ENCODE data around the gene CYP4F22. TPM values are rescaled to one million over a fixed set of nuclear protein-coding genes. Genes with fewer than 3 reads are reported as not detected.
"Not testable (repeated sequence)": the region's sequence is repeated elsewhere in the genome, so short reads cannot be mapped to it uniquely, and the experiment has no call there.

CYP4F22 gene
- total RNA-seq, 1 donor from 2014 or later: not detected

DNA sequence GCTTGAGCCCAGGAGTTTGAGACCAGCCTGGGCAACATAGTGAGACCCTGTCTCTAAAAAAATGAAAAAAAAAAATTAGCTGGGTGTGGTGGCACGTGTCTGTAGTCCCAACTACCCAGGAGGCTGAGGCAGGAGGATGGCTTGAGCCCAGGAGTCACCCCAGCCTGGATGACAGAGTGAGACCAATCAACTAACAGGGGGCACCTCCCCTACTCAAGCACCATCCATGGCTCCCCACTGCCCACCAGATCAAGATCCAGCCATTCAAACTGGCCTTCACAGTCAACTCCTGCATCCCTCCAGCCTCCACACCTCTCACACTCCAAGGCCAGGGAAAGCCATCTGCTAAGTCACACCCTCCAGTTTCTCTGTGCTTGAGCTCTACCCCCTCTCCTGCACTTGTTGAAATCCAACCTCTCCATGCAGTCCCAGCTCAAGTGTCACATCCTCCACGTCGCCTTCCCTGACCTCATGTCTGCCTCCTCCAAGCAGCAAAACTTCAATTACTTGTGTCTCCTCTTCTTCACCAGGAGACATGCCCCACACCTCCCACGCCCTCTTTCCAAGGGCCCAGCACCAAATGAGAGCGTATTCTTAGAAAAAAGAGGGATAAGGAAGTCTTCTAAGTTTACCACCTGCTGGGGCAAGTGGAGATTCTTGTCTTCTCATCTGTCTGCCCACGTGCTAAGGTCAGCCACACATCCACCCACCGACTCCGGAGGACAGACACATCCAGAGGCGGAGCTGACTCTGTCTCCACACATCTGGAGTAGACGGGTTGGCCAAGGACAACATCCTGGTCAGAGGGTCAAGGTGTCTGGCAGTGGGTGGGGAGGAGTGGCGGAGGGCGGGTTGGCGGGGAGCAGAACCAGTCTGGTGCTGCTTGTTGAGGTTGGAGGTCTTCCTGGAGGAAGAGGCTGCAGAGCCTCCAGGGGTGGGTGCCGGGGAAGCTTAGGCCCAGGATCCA is 974 bp upstream of the CYP4F22 start:
- H3K4me3 Mint-ChIP-seq: no peak overlapping the region
- ChIA-PET CTCF (no interaction called here), POLR2A (no interaction called here)
- no peak overlapping the region for H3K27ac Mint-ChIP-seq
- H3K27me3 Mint-ChIP-seq: peaks cover 42% of the 10 kb centered on the region
- peaks cover 10% of the 10 kb centered on the region for H3K4me1 Mint-ChIP-seq
- no peaks in the 10 kb centered on the region for H3K9me3 Mint-ChIP-seq
- no peak for ATAC-seq (ENCODE audit: low read depth)
- TF ChIP-seq, protein P1, sequence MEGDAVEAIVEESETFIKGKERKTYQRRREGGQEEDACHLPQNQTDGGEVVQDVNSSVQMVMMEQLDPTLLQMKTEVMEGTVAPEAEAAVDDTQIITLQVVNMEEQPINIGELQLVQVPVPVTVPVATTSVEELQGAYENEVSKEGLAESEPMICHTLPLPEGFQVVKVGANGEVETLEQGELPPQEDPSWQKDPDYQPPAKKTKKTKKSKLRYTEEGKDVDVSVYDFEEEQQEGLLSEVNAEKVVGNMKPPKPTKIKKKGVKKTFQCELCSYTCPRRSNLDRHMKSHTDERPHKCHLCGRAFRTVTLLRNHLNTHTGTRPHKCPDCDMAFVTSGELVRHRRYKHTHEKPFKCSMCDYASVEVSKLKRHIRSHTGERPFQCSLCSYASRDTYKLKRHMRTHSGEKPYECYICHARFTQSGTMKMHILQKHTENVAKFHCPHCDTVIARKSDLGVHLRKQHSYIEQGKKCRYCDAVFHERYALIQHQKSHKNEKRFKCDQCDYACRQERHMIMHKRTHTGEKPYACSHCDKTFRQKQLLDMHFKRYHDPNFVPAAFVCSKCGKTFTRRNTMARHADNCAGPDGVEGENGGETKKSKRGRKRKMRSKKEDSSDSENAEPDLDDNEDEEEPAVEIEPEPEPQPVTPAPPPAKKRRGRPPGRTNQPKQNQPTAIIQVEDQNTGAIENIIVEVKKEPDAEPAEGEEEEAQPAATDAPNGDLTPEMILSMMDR (IDR thresholded peaks at IDR 0.05): no peak
- H3K36me3 Mint-ChIP-seq (ENCODE audit: low read depth): no peaks in the 10 kb centered on the region
- DNase-seq: no peak
- intact Hi-C loops (cut with micrococcal nuclease): no loop called here

DNA sequence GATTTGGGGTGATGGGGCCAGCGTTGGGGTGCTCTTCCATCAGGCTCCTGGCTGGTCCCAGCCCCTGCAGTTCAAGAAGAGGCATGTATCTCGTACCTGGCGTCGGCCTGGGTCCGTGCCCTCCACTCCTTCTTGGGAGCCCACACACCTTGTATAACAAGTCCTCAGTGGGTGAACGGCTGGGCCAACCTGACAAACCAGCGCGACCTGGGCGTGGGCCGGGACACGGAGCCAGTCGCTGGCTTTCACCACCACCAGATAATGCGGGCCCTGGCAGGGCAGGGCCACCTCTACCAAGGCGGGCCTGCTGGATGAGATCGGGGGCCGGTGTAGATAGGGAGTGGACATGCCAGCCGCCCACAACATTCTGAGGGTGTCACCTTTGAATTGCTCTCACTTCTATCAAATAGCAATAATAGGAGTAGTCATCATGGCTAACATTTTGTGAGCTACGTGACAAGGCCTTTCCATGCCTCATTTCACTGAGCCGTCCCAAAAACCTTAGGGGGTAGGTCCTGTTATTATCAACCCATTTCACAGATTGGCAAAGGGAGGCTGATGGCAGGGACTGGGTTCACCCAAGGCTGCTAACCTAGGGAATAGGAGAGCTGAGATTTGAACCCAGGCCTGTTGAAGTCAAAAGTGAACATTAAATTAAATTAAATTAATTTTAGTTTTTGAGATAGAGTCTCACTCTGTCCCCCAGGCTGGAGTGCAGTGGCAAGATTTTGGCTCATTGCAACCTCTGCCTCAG is 3.5 kb downstream of the CYP4F22 start:
- Mint-ChIP-seq H3K4me3 (no peak overlapping the region), H3K27me3 (peaks cover 40% of the 10 kb centered on the region), H3K9me3 (peaks cover 7% of the 10 kb centered on the region), H3K27ac (no peak overlapping the region), H3K36me3 (ENCODE audit: low read depth) (no peaks in the 10 kb centered on the region), H3K4me1 (peaks cover 10% of the 10 kb centered on the region)
- ATAC-seq (ENCODE audit: low read depth): no peak
- intact Hi-C loops (cut with micrococcal nuclease): no loop called here
- DNase-seq: no peak
- POLR2A ChIA-PET: no interaction called here
- TF ChIP-seq, protein P1 (IDR thresholded peaks at IDR 0.05): no peak
- CTCF ChIA-PET: no interaction called here

DNA sequence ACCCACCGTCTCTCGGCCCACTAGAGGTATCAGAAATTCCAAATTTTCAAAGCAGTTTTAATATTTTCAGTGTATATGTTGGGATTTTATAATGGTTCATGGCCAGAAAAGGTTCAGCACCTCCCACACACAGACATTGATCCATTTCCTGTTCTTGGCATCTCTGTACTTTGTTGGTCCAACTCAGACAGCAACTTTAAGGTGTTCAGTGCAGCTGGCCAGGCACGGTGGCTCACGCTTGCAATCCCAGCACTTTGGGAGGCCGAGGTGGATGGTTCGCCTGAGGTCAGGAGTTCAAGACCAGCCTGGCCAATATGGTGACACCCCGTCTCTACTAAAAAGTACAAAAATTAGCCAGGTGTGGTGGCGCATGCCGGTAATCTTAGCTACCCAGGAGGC is 6.9 kb downstream of the CYP4F22 start:
- ATAC-seq (ENCODE audit: low read depth); H3K4me1 Mint-ChIP-seq; CTCF ChIA-PET; H3K27ac Mint-ChIP-seq; H3K36me3 Mint-ChIP-seq (ENCODE audit: low read depth); POLR2A ChIA-PET; intact Hi-C loops (cut with micrococcal nuclease); DNase-seq; H3K4me3 Mint-ChIP-seq: not testable (repeated sequence)
- H3K9me3 Mint-ChIP-seq: peaks cover 11% of the 10 kb centered on the region
- H3K27me3 Mint-ChIP-seq: peaks cover 24% of the 10 kb centered on the region

DNA sequence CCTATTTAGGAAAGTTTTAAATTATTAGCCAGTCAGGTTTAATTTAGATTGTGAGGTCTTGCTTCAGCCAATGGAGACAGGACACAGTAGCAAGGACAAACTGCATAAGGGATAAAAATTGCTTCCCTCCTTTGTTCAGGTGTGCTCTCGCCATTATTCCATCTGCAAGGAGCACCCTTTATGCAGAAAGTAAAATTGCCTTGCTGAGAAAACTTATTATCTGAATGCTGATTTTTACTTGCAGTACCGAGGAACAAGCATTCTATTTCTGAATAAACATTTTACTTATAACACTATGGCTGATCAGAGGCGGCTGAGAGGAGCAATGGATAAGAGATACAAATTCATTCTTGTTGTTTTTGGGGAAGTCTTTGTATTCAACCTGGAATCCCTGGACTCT is 8.0 kb downstream of the CYP4F22 start:
- no peak overlapping the region for H3K27ac Mint-ChIP-seq
- H3K27me3 Mint-ChIP-seq: peaks cover 21% of the 10 kb centered on the region
- H3K4me1 Mint-ChIP-seq: no peaks in the 10 kb centered on the region
- DNase-seq: no peak
- no peak for ATAC-seq (ENCODE audit: low read depth)
- peaks cover 1% of the 10 kb centered on the region for H3K36me3 Mint-ChIP-seq (ENCODE audit: low read depth)
- no peak overlapping the region for H3K4me3 Mint-ChIP-seq
- intact Hi-C loops (cut with micrococcal nuclease): no loop called here
- CTCF ChIA-PET: no interaction called here
- POLR2A ChIA-PET: no interaction called here
- TF ChIP-seq, protein P1 (IDR thresholded peaks at IDR 0.05): no peak
- H3K9me3 Mint-ChIP-seq: peaks cover 11% of the 10 kb centered on the region

DNA sequence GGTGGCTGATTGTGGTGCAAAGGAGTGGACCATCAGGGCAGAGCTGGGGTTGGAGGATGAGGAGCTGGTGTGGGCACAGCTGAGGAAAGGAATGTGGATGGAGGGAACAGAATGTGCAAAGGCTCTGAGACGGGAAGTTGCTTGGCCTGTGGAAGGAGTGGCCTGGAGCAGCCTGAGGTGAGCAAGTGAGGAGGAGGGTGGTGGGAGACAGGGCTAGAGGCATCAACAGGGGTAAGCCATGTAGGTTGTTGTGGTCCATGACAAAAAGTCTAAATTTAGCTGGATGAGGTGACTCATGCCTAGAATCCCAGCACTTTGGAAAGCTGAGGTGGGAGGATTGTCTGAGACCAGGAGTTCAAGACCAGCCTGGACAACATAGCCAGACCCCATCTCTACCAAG is 9.5 kb downstream of the CYP4F22 start:
- TF ChIP-seq, protein P1 (IDR thresholded peaks at IDR 0.05): no peak
- POLR2A ChIA-PET: interaction anchor here (0.6 kb wide), 1 partner anchor 293 kb away, joined by 7 read pairs; no protein-coding TSS in a partner anchor
- H3K4me3 Mint-ChIP-seq: no peak overlapping the region
- no peaks in the 10 kb centered on the region for H3K4me1 Mint-ChIP-seq
- CTCF ChIA-PET: no interaction called here
- H3K27ac Mint-ChIP-seq: no peak overlapping the region
- H3K36me3 Mint-ChIP-seq (ENCODE audit: low read depth): peaks cover 1% of the 10 kb centered on the region
- intact Hi-C loops (cut with micrococcal nuclease): no loop called here
- H3K9me3 Mint-ChIP-seq: peaks cover 11% of the 10 kb centered on the region
- peaks cover 17% of the 10 kb centered on the region for H3K27me3 Mint-ChIP-seq
- DNase-seq: no peak
- no peak for ATAC-seq (ENCODE audit: low read depth)

Measured in activated B cell treated with CpG ODN at 0.5 μM for 24 hours (primary cell).